NT2/D1 (cell line): ENCODE results near the gene FGF11.
"Not testable (repeated sequence)": the region's sequence is repeated elsewhere in the genome, so short reads cannot be mapped to it uniquely, and the experiment has no call there.

Source experiments
- DNase-seq: peaks from one replicate; pipeline ENCODE4 v3.0.0-alpha.2; 2011; ENCODE audit warnings: low read depth, low spot score
- H3K27me3 ChIP-seq: 2 replicates; pipeline ENCODE4 v1.6.0; 2011; ENCODE audit warnings: mild to moderate bottlenecking; ENCODE audit not compliant: insufficient read length, insufficient read depth
- H3K36me3 ChIP-seq: 2 replicates; pipeline ENCODE4 v1.6.1; 2011; ENCODE audit warnings: mild to moderate bottlenecking, low read length, mixed read lengths; ENCODE audit not compliant: insufficient read depth, insufficient read length
- H3K4me1 ChIP-seq: 2 replicates; pipeline ENCODE4 v1.5.1; 2011; ENCODE audit not compliant: insufficient read depth, insufficient read length
- H3K4me3 ChIP-seq: 2 replicates; pipeline ENCODE4 v1.5.1; 2011; ENCODE audit warnings: low read depth; ENCODE audit not compliant: insufficient read length
- H3K9ac ChIP-seq: 2 replicates; pipeline ENCODE4 v1.6.0; 2011; ENCODE audit warnings: low read depth; ENCODE audit not compliant: insufficient read length
- H3K9me3 ChIP-seq: 2 replicates; pipeline ENCODE4 v1.5.1; 2011; ENCODE audit warnings: mild to moderate bottlenecking, low read length; ENCODE audit not compliant: insufficient read depth
- SUZ12 ChIP-seq: IDR thresholded peaks from 2 replicates; pipeline ENCODE4 v1.6.1; 2011; ENCODE audit not compliant: insufficient read length, insufficient read depth; ENCODE audit errors: extremely low read depth
- YY1 ChIP-seq: IDR thresholded peaks from 2 replicates; pipeline ENCODE4 v1.6.1; 2011; ENCODE audit not compliant: insufficient read length, insufficient read depth
- ZNF274 ChIP-seq: IDR thresholded peaks from 2 replicates; pipeline ENCODE4 v1.6.1; 2011; ENCODE audit warnings: mild to moderate bottlenecking, low read depth, low read length

The FGF11 gene

GRCh38 chr17:7466639-7467341 lies 27.5 kb downstream of the FGF11 start:
- peaks cover 29% of the 10 kb centered on the region for H3K36me3 ChIP-seq
- no peak for TF ChIP-seq SUZ12
- peak; percentile 7 for TF ChIP-seq YY1
- DNase-seq: no peak

GRCh38 chr17:7467498-7467897 lies 28.2 kb downstream of the FGF11 start:
- H3K4me3 ChIP-seq: no peak overlapping the region
- peaks cover 27% of the 10 kb centered on the region for H3K36me3 ChIP-seq
- no peaks in the 10 kb centered on the region for H3K27me3 ChIP-seq
- no peaks in the 10 kb centered on the region for H3K9me3 ChIP-seq
- TF ChIP-seq YY1 (no peak), SUZ12 (no peak), ZNF274 (no peak)
- H3K4me1 ChIP-seq: peaks cover 3% of the 10 kb centered on the region
- no peak for DNase-seq
- H3K9ac ChIP-seq: no peak overlapping the region

More at GRCh38 chr17:7466639-7467341, 27.5 kb downstream of the FGF11 start:
- Histone ChIP-seq H3K27me3 (no peaks in the 10 kb centered on the region), H3K4me3 (no peak overlapping the region), H3K4me1 (peaks cover 5% of the 10 kb centered on the region), H3K9ac (no peak overlapping the region), H3K9me3 (no peaks in the 10 kb centered on the region)

- Histone ChIP-seq H3K4me3 (no peak overlapping the region), H3K4me1 (peaks cover 3% of the 10 kb centered on the region), H3K36me3 (peaks cover 19% of the 10 kb centered on the region), H3K9me3 (no peaks in the 10 kb centered on the region), H3K27me3 (no peaks in the 10 kb centered on the region), H3K9ac (no peak overlapping the region)
- DNase-seq: no peak
- TF ChIP-seq YY1: no peak
- no peak for TF ChIP-seq SUZ12
- no peak for TF ChIP-seq ZNF274
These were observed 29.0 kb downstream of the FGF11 start for GRCh38 chr17:7468290-7468689.

DNA sequence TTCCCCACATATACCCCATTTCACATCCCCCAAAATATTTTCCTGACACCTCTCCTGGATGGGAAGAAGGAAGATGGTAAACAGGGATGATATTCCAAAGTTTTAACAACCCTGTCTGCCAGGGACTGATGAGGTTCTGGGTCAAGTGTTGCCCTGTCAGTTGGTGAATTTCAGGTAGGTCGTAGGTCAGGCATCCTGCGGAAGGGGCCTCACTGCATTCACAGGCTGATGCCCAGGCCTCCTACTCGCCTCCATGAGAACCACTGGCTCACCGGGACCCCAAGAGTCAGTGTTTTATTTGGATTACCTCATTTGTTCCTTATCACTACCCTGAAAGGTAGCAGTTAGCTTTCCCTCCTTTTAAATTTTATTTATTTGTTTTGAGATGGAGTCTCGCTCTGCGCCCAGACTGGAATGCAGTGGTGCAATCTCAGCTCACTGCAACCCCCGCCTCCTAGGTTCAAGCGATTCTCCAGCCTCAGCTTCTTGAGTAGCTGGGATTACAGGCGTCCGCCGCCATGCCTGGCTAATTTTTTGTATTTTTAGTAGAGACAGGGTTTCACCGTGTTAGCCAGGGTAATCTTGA lies 29.6 kb downstream of the FGF11 start:
- Histone ChIP-seq H3K36me3 (peaks cover 15% of the 10 kb centered on the region), H3K9ac (no peak overlapping the region), H3K9me3 (no peaks in the 10 kb centered on the region), H3K4me3 (no peak overlapping the region), H3K27me3 (no peaks in the 10 kb centered on the region), H3K4me1 (peaks cover 3% of the 10 kb centered on the region)
- no peak for DNase-seq
- no peak for TF ChIP-seq YY1
- no peak for TF ChIP-seq SUZ12
- no peak for TF ChIP-seq ZNF274

- H3K27me3 ChIP-seq, H3K4me1 ChIP-seq: not testable (repeated sequence)
- H3K36me3 ChIP-seq: peaks cover 13% of the 10 kb centered on the region
These were observed 30.5 kb downstream of the FGF11 start for GRCh38 chr17:7469843-7470242.

DNA sequence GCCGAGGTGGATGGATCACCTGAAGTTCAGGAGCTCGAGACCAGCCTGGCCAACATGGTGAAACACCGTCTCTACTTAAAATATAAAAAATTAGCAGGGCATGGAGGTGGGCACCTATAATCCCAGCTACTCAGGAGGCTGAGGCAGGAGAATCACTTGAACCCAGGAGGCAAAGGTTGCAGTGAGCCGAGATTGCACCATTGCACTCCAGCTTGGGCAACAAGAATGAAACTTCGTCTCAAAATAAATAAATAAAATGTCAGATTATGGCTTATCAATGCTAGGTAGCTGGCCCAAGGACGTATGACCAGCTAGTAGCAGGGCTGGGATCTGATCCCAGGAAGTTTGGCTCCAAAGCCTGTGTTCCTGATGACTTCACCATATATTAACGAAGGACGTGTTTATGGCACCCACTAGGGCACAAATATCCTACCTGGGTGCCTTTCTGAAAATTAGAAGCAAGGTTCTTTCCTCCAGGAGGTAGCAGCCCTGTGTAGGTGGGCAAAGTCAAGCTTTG lies 31.2 kb downstream of the FGF11 start:
- not testable (repeated sequence) for H3K4me3 ChIP-seq, DNase-seq, H3K4me1 ChIP-seq, H3K9ac ChIP-seq, H3K27me3 ChIP-seq, H3K9me3 ChIP-seq
- peaks cover 11% of the 10 kb centered on the region for H3K36me3 ChIP-seq

More at GRCh38 chr17:7469843-7470242, 30.5 kb downstream of the FGF11 start:
- DNase-seq, H3K9me3 ChIP-seq, H3K4me3 ChIP-seq, H3K9ac ChIP-seq: not testable (repeated sequence)

- Histone ChIP-seq H3K4me1 (peaks cover 4% of the 10 kb centered on the region), H3K4me3 (no peak overlapping the region), H3K27me3 (no peaks in the 10 kb centered on the region), H3K9ac (no peak overlapping the region), H3K9me3 (no peaks in the 10 kb centered on the region), H3K36me3 (peaks cover 6% of the 10 kb centered on the region)
- no peak for DNase-seq
- no peak for TF ChIP-seq SUZ12
- TF ChIP-seq ZNF274: no peak
These were observed 32.4 kb downstream of the FGF11 start for GRCh38 chr17:7471729-7472128.

DNA sequence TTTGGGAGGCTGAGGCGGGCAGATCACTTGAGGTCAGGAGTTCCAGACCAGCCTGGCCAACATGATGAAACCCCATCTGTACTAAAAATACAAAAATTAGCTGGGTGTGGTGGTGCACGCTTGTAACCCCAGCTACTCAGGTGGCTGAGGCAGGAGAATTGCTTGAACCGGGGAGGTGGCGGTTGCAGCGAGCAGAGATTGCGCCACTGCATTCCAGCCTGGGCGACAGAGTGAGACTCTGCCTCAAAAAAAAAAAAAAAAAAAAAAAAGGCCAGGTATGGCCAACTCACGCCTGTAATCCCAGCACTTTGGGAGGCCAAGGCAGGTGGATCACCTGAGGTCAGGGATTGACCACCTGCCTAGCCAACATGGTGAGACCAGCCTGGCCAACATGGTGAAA lies 35.5 kb downstream of the FGF11 start:
- not testable (repeated sequence) for H3K36me3 ChIP-seq, H3K9ac ChIP-seq, H3K9me3 ChIP-seq, DNase-seq, H3K27me3 ChIP-seq, H3K4me3 ChIP-seq
- H3K4me1 ChIP-seq: peaks cover 16% of the 10 kb centered on the region
